Urinary bladder (tissue), 4 donors: ENCODE results near the gene NR4A1. TPM values are rescaled to one million over a fixed set of nuclear protein-coding genes. Genes with fewer than 3 reads are reported as not detected.

Experiments used
- DNase-seq: peaks from one replicate; pipeline ENCODE4 v3.0.0-alpha.2; 2015; ENCODE audit errors: extremely low spot score
- H3K27ac ChIP-seq: one replicate; pipeline ENCODE4 v1.5.1; 2013; ENCODE audit warnings: low read depth, mild to moderate bottlenecking, moderate library complexity
- H3K36me3 ChIP-seq: one replicate; pipeline ENCODE4 v1.6.1; 2013; ENCODE audit warnings: mild to moderate bottlenecking, moderate library complexity; ENCODE audit not compliant: insufficient read depth
- H3K4me1 ChIP-seq: one replicate; pipeline ENCODE4 v1.6.1; 2013; ENCODE audit warnings: mild to moderate bottlenecking, moderate library complexity; ENCODE audit not compliant: insufficient read depth
- H3K4me3 ChIP-seq: one replicate; pipeline ENCODE4 v1.5.1; 2013; ENCODE audit warnings: low read depth, low read length
- WGBS: extraction: QIAGEN DNeasy Blood & Tissue Kit; methylation state at CpG from one replicate; pipeline ENCODE4 v1.1.7; 2013; 5-methylcytosine and 5-hydroxymethylcytosine counted together
- polyA plus RNA-seq: library from polyadenylated mRNA; stranded (reverse); fragments of 200-250 nt; gene quantifications from one replicate; pipeline ENCODE4 v1.2.3, GENCODE V29; 2013
- total RNA-seq: library from RNA; depleted of rRNA; stranded (reverse); fragments of >200 nt; gene quantifications from one replicate; pipeline ENCODE4 v1.2.3, GENCODE V29; 2014
- donor health status: healthy with polysubstance abuse.
- donor health status: healthy.

NR4A1 gene
- total and polyA plus RNA-seq, 2 donors: 18.3 to 307 TPM

GRCh38 chr12:52024845-52025230, 26.4 kb upstream of the NR4A1 start:
- Histone ChIP-seq H3K36me3 (no peaks in the 10 kb centered on the region), H3K27ac (no peak overlapping the region), H3K4me1 (no peaks in the 10 kb centered on the region), H3K4me3 (no peak overlapping the region)
- 66% methylated on average over 15 of the region's 15 CpGs for WGBS
- DNase-seq: no peak

GRCh38 chr12:52026263-52026662, 25.0 kb upstream of the NR4A1 start:
- WGBS: 41% methylated on average over 5 of the region's 5 CpGs

GRCh38 chr12:52027085-52027843, 24.0 kb upstream of the NR4A1 start:
- Histone ChIP-seq H3K36me3 (no peaks in the 10 kb centered on the region), H3K27ac (no peak overlapping the region), H3K4me3 (no peak overlapping the region), H3K4me1 (no peaks in the 10 kb centered on the region)
- WGBS: 76% methylated on average over 12 of the region's 12 CpGs
- no peak for DNase-seq

More at GRCh38 chr12:52026263-52026662, 25.0 kb upstream of the NR4A1 start:
- H3K4me1 ChIP-seq: no peaks in the 10 kb centered on the region
- H3K27ac ChIP-seq: no peak overlapping the region
- H3K4me3 ChIP-seq: no peak overlapping the region
- H3K36me3 ChIP-seq: no peaks in the 10 kb centered on the region
- DNase-seq: no peak

GRCh38 chr12:52029685-52030084, 21.6 kb upstream of the NR4A1 start:
- no peak for DNase-seq
- no peaks in the 10 kb centered on the region for H3K4me1 ChIP-seq
- no peaks in the 10 kb centered on the region for H3K36me3 ChIP-seq
- WGBS: 32% methylated on average over 4 of the region's 4 CpGs
- H3K27ac ChIP-seq: no peak overlapping the region
- H3K4me3 ChIP-seq: no peak overlapping the region

- Histone ChIP-seq H3K4me3 (no peak overlapping the region), H3K27ac (peak overlapping the region; percentile 53), H3K36me3 (no peaks in the 10 kb centered on the region), H3K4me1 (no peaks in the 10 kb centered on the region)
- WGBS: 3% methylated on average over 5 of the region's 5 CpGs
- no peak for DNase-seq
These were observed 18.8 kb upstream of the NR4A1 start for GRCh38 chr12:52032446-52032803.

- H3K4me3 ChIP-seq: peak overlapping the region; percentile 6
- H3K4me1 ChIP-seq: no peaks in the 10 kb centered on the region
- peak overlapping the region; percentile 83 for H3K27ac ChIP-seq
- H3K36me3 ChIP-seq: no peaks in the 10 kb centered on the region
- DNase-seq: peak; percentile 93
- under 1% methylated on average over 48 of the region's 48 CpGs for WGBS
These were observed 18.3 kb upstream of the NR4A1 start for GRCh38 chr12:52032804-52033445.

GRCh38 chr12:52033446-52034140, 17.6 kb upstream of the NR4A1 start:
- peak overlapping the region; percentile 6 for H3K4me3 ChIP-seq
- H3K36me3 ChIP-seq: no peaks in the 10 kb centered on the region
- no peak for DNase-seq
- no peaks in the 10 kb centered on the region for H3K4me1 ChIP-seq
- WGBS: 53% methylated on average over 13 of the region's 13 CpGs
- peak overlapping the region; percentile 83 for H3K27ac ChIP-seq

GRCh38 chr12:52035190-52035589, 16.1 kb upstream of the NR4A1 start:
- H3K27ac ChIP-seq: no peak overlapping the region
- no peak for DNase-seq
- no peaks in the 10 kb centered on the region for H3K36me3 ChIP-seq
- WGBS: 90% methylated on average over 4 of the region's 4 CpGs
- H3K4me1 ChIP-seq: no peaks in the 10 kb centered on the region
- H3K4me3 ChIP-seq: no peak overlapping the region

- 73% methylated on average over 2 of the region's 2 CpGs for WGBS
- H3K27ac ChIP-seq: no peak overlapping the region
- H3K4me1 ChIP-seq: no peaks in the 10 kb centered on the region
- H3K36me3 ChIP-seq: no peaks in the 10 kb centered on the region
- no peak for DNase-seq
- H3K4me3 ChIP-seq: no peak overlapping the region
These were observed 15.3 kb upstream of the NR4A1 start for GRCh38 chr12:52035926-52036325.

- H3K4me1 ChIP-seq: no peaks in the 10 kb centered on the region
- 12% methylated on average over 53 of the region's 53 CpGs for WGBS
- no peak for DNase-seq
These were observed 14.6 kb upstream of the NR4A1 start for GRCh38 chr12:52036587-52037171.

GRCh38 chr12:52037248-52037861, 13.9 kb upstream of the NR4A1 start:
- WGBS: 2% methylated on average over 59 of the region's 59 CpGs
- DNase-seq: no peak
- H3K4me1 ChIP-seq: no peaks in the 10 kb centered on the region
- peak overlapping the region; percentile 65 for H3K4me3 ChIP-seq
- H3K36me3 ChIP-seq: no peaks in the 10 kb centered on the region
- H3K27ac ChIP-seq: peak overlapping the region; percentile 62

More at GRCh38 chr12:52036587-52037171, 14.6 kb upstream of the NR4A1 start:
- Histone ChIP-seq H3K36me3 (no peaks in the 10 kb centered on the region), H3K4me3 (peak overlapping the region; percentile 65), H3K27ac (peak overlapping the region; percentile 25)

- no peak for DNase-seq
- peak overlapping the region; percentile 27 for H3K27ac ChIP-seq
- H3K4me3 ChIP-seq: no peak overlapping the region
- WGBS: 68% methylated on average over 6 of the region's 6 CpGs
- no peaks in the 10 kb centered on the region for H3K36me3 ChIP-seq
- no peaks in the 10 kb centered on the region for H3K4me1 ChIP-seq
These were observed 12.8 kb upstream of the NR4A1 start for GRCh38 chr12:52038447-52038846.

- WGBS: 75% methylated on average over 3 of the region's 3 CpGs
- H3K4me3 ChIP-seq: no peak overlapping the region
- no peaks in the 10 kb centered on the region for H3K36me3 ChIP-seq
- H3K4me1 ChIP-seq: no peaks in the 10 kb centered on the region
- H3K27ac ChIP-seq: no peak overlapping the region
- no peak for DNase-seq
These were observed 10.2 kb upstream of the NR4A1 start for GRCh38 chr12:52041035-52041434.
